Measurements from ENCODE around the gene TNNT3. TPM values are rescaled to one million over a fixed set of nuclear protein-coding genes. Genes with fewer than 3 reads are reported as not detected.
"Not testable (repeated sequence)": the region's sequence is repeated elsewhere in the genome, so short reads cannot be mapped to it uniquely, and the experiment has no call there.

The TNNT3 gene
- total RNA-seq, 2 experiments from 2014 or later = 3.7 to 5.4 TPM

DNA sequence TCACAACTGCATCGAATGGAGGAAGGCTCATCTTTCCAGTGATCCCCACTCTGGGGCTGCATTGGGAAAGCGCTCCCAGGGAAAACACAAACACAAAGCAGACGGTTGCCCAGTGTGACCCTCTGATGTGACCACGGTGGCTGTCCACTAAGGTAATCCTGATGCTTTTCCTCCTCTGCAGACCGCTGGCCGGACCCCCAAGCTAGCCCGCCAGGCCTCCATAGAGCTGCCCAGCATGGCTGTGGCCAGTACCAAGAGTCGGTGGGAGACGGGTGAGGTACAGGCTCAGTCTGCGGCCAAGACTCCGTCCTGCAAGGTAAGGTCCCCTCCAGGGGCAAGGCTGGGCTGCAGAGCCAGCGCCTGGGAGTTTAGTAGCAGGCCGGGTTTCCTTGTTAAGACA, 33.0 kb upstream of the TNNT3 start:
- CTCF ChIA-PET, H3K4me3 Mint-ChIP-seq, H3K27me3 Mint-ChIP-seq, POLR2A ChIA-PET, H3K9me3 Mint-ChIP-seq, DNase-seq: not testable (repeated sequence)
- Mint-ChIP-seq H3K27ac (peak overlapping the region; percentile 59), H3K4me1 (peaks cover 50% of the 10 kb centered on the region), H3K36me3 (ENCODE audit: low read depth) (peaks cover 25% of the 10 kb centered on the region)

DNA sequence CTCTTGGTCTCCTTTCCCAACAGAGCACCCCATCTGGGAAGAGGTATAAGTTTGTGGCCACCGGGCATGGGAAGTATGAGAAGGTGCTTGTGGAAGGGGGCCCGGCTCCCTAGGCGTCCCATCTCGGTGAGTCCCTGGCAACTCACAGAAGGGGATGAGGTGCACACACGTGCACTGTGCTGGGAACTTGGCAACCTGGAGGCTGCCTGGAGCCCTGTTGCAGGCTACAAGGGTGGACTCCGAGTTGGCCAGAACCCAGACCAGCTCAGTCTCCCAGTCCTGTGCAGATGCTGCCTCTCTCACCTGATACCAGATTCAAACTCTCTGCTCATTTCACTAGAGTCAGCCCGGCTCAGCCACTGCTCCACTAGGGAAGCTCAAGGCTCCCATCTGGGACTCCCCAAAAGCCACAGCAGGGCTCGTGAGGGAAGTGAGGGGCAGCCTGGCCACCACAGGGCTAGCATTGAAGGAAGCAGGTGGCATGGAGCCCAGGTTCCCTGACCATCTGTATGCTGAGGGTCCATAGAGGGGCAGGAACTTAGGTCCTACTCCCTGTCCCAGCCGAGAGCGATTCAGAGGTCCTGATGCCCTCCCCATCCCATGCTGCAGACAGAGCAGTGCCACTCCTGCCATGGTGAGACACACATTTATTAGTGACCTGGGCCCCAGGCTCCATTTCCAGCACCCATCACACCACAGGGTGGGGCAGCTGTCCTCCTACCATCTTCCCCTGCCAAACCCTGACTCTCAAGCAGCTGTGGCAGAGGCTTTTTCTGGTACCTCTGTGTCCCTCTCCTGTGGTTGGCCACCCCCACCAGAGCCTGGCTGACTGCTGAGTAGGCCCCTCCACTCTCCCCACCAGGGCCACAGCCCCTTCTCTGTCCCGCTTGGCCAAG, 31.8 kb upstream of the TNNT3 start:
- H3K9me3 Mint-ChIP-seq = no peaks in the 10 kb centered on the region
- H3K4me1 Mint-ChIP-seq = peaks cover 48% of the 10 kb centered on the region
- peak overlapping the region; percentile 76 for H3K4me3 Mint-ChIP-seq
- ChIA-PET POLR2A (interaction anchor here (0.7 to 1.0 kb wide), 2 partner anchors 36 to 112 kb away, joined by 3 read pairs; no protein-coding TSS in a partner anchor), CTCF (interaction anchor here (1.0 to 1.1 kb wide), 2 partner anchors 15 to 55 kb away, joined by 3 to 5 read pairs; no protein-coding TSS in a partner anchor)
- DNase-seq = no peak
- peak overlapping the region; percentile 93 for H3K27ac Mint-ChIP-seq
- H3K36me3 Mint-ChIP-seq (ENCODE audit: low read depth) = peaks cover 34% of the 10 kb centered on the region
- no peaks in the 10 kb centered on the region for H3K27me3 Mint-ChIP-seq

DNA sequence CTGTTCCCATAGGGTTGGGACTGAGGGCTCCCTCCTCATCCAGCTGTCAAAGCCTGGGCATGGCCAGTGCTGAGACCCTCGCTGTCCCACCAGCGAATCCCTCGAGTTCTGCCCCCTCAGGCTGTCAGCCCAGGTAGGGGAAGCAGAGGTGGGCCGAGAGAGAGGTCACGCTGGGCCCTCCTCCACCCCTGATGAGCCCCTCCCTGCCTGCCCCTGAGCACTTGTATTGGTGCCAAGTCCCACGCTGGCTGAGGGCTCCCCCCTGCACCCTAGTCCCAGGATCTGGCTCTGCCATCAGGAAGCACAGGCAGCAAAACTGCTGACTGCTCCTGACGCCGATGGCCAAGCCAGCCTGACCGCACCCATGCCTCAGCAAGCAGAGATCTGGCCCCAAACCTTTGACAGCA, 31.2 kb upstream of the TNNT3 start:
- H3K4me1 Mint-ChIP-seq = peaks cover 52% of the 10 kb centered on the region
- ChIA-PET POLR2A (interaction anchor here (1.0 kb wide), 1 partner anchor 36 kb away, joined by 3 read pairs; no protein-coding TSS in a partner anchor), CTCF (interaction anchor here (1.0 to 1.1 kb wide), 3 partner anchors 16 to 55 kb away, joined by 3 to 5 read pairs (median 5); no protein-coding TSS in a partner anchor)
- DNase-seq = no peak
- H3K36me3 Mint-ChIP-seq (ENCODE audit: low read depth) = peaks cover 37% of the 10 kb centered on the region
- peak overlapping the region; percentile 93 for H3K27ac Mint-ChIP-seq
- H3K9me3 Mint-ChIP-seq = no peaks in the 10 kb centered on the region
- H3K4me3 Mint-ChIP-seq = peak overlapping the region; percentile 76
- H3K27me3 Mint-ChIP-seq = no peaks in the 10 kb centered on the region

DNA sequence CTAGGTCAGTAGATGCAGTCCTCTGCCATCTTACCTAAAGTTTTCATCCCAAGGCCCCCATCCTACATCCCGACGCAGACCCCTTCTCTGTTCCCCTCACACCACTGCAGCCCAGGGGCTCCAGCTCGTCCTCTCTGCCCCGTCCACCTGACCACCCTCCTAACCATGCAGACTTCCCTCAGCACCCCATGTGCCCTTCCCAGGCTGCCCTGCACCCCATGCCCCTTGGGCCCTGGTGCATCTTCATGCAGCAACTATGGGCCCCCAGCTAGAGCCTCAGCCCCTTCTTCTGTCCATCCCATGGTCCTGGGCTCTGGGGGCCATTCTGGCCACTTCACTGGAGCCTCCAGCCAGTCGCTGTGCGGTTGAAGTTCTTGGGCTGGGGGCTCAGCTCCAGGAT, 30.7 kb upstream of the TNNT3 start:
- Mint-ChIP-seq H3K27ac (peak overlapping the region; percentile 93), H3K9me3 (no peaks in the 10 kb centered on the region), H3K4me3 (peak overlapping the region; percentile 76), H3K36me3 (ENCODE audit: low read depth) (peaks cover 41% of the 10 kb centered on the region), H3K27me3 (no peaks in the 10 kb centered on the region), H3K4me1 (peaks cover 56% of the 10 kb centered on the region)
- DNase-seq = no peak
- POLR2A ChIA-PET = interaction anchor here (0.6 to 1.0 kb wide), 2 partner anchors 37 to 40 kb away, joined by 3 read pairs; no protein-coding TSS in a partner anchor
- CTCF ChIA-PET = interaction anchor here (1.0 to 1.1 kb wide), 4 partner anchors 16 to 78 kb away, joined by 3 to 5 read pairs (median 4); no protein-coding TSS in a partner anchor

DNA sequence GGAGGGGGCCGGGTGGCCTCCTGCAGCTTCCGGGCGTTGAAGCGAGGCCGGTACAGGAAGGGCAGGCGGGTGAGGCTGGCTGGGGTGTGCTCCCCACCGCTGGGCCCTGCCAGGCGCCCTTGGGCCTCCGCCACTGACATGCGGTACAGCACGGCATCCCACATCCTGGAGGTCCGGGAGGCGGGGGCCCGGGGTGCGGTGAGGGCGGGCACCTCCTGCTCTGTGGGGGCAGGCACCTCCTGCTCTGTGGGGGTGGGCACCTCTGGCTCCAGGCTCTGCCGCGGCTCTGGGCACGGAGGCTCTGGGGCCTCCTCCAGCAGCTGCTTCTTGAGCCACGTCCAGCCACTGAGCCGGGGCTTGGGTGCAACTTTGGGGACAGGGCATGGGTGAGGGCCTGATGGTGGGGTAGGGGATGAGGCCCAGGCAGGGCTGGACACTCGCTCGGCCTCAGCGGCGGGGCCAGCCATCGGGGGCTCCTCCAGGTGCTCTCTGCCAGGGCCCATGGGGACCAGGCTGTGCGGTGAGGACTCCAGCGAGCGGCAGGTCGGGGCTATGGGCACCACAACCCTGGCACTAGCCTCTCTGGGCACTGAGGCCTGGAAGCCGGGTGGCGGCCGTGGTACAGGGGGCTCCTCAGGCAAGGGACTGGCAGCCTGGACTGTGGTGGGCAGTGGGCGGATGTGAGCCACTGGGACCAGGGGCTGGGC, 30.1 kb upstream of the TNNT3 start:
- CTCF ChIA-PET = interaction anchor here (1.0 to 3.5 kb wide), 4 partner anchors 28 to 77 kb away, joined by 3 to 18 read pairs (median 4); partner anchors contain the start of gene TNNT3
- H3K27ac Mint-ChIP-seq = peak overlapping the region; percentile 93
- H3K4me1 Mint-ChIP-seq = peaks cover 56% of the 10 kb centered on the region
- POLR2A ChIA-PET = interaction anchor here (0.6 kb wide), 2 partner anchors 13 to 41 kb away, joined by 3 read pairs; no protein-coding TSS in a partner anchor
- H3K27me3 Mint-ChIP-seq = no peaks in the 10 kb centered on the region
- peaks cover 41% of the 10 kb centered on the region for H3K36me3 Mint-ChIP-seq (ENCODE audit: low read depth)
- peak overlapping the region; percentile 76 for H3K4me3 Mint-ChIP-seq
- H3K9me3 Mint-ChIP-seq = no peaks in the 10 kb centered on the region
- peak; percentile 87 for DNase-seq

DNA sequence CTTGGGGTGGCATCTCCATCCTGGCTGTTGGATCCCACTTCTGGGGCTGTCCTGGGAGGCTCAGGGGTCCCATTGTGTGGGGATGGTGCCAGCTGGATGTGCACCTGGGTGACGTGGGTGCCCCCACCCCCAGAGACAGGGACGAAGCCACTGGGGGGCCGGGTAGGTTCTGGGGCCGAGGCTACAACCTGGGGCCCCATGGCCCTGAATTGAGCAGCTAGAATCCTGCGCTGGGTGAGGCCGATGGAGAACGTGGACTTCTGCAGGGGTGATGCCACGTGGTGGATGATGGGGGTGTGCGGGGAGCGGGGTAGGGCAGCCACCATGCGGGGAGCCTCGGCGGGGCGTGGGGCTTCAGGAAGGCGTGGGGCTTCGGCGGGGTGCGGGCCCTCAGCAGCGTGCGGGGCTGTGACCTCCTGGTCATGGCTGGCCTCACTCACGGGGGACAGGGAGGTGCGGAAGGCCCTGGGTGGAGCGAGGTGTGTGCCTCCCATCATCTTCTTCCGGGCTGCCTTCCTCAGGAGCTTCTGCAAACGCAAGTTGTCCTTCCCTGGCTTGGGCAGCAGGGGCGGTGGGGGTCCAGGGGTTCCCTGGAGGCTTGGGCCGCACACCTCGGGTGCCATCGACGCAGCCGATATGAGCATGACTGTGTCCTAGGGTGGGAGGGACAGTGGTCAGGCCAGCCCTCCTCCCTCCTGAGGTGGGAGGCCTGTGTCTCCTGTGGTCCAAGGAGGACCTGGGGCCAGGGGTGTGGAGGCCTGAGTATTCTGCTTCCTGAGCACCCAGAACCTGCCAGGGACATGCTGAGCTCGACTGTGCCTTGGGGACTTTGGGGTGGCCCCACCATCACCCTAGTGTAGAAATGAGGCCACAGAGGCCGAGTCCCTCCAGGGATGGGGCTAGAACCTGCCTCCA, 29.3 kb upstream of the TNNT3 start:
- H3K36me3 Mint-ChIP-seq (ENCODE audit: low read depth) = peaks cover 41% of the 10 kb centered on the region
- DNase-seq = no peak
- H3K4me1 Mint-ChIP-seq = peaks cover 56% of the 10 kb centered on the region

DNA sequence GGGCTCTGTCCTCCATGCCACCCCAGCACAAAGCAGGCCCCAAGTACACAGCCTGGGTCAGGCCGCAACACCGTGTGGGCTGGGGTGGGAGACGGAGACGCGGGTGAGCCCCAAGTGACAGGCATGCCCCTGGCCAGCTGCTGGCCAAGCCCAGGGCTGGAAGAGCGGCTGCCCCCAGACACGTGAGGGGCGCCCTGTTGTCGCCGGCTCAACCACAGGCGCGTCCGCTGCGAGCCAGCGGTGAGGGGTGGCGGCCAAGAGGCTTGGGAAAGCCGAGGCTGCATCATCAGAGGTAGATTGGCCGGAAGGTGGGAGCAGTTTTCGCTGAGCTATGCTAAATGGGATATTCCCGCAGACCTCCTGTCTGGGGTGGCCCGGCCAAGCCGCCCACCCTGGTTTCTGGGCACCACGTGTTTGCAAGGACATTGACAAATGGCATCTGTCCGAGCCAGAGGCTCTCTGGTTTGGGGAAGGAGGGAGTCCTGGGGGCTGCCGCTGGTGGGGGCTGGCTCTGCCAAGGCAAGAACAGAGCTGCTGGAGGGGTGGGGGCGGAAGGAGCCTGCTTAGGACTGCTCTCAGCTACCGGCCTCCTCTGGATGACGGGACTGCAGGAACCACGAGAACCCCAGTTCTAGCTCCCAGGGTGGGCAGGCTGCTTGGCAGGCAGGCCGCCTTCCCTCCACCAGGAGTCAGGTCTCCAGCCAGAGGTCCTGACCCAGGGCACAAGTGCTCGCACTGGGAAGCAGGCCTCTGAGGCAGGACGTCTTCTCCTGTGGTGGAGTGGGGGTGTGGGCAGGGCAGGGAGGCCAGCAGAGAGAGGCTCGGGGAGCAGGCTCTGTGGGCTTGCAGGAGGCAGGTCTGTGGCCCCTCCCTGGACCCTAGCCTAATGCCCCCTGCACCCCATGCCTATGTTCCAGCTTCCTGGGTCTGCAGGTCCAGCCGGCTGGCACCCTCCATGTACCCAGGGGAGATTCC, 28.4 kb upstream of the TNNT3 start:
- Mint-ChIP-seq H3K9me3 (no peaks in the 10 kb centered on the region), H3K4me3 (peak overlapping the region; percentile 76), H3K27me3 (peaks cover 6% of the 10 kb centered on the region), H3K36me3 (ENCODE audit: low read depth) (peaks cover 41% of the 10 kb centered on the region), H3K4me1 (peaks cover 56% of the 10 kb centered on the region), H3K27ac (peak overlapping the region; percentile 68)
- CTCF ChIA-PET = interaction anchor here (1.0 to 3.5 kb wide), 6 partner anchors 9 to 263 kb away, joined by 3 to 18 read pairs (median 4); partner anchors contain the start of gene TNNT3
- no peak for DNase-seq
- POLR2A ChIA-PET = no interaction called here

More for the DNA sequence above, 29.3 kb upstream of the TNNT3 start:
- ChIA-PET POLR2A (interaction anchor here (0.6 kb wide), 1 partner anchor 14 kb away, joined by 3 read pairs; no protein-coding TSS in a partner anchor), CTCF (interaction anchor here (1.0 to 3.5 kb wide), 7 partner anchors 8 to 264 kb away, joined by 3 to 18 read pairs (median 4); partner anchors contain the start of gene TNNT3)
- Mint-ChIP-seq H3K9me3 (no peaks in the 10 kb centered on the region), H3K27ac (peak overlapping the region; percentile 82), H3K27me3 (no peaks in the 10 kb centered on the region), H3K4me3 (peak overlapping the region; percentile 76)

DNA sequence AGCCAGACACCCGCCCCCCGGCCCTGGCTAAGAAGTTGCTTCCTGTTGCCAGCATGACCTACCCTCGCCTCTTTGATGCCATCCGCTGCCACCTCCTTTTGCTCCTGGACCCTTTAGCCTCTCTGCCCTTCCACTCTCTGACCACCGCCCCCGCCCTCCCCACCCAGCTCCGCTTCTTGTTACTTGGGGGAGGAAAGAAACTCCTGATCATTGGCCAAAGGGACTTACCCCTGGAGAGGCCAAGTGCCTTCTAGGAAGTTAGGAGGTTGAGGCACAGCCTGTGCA, 27.7 kb upstream of the TNNT3 start, which contains the start of gene PRR33:
PRR33 (minus strand) TSS at position 65 of the 285 bp plus-strand sequence. CDS start 1,311 bp downstream, outside the sequence.
- CTCF ChIA-PET = interaction anchor here (1.7 to 3.5 kb wide), 3 partner anchors 10 to 44 kb away, joined by 4 to 18 read pairs (median 15); partner anchors contain the start of gene TNNT3
- POLR2A ChIA-PET = no interaction called here
- Mint-ChIP-seq H3K27me3 (peaks cover 10% of the 10 kb centered on the region), H3K4me3 (peak within 1 kb of the TSS; percentile 76), H3K9me3 (no peaks in the 10 kb centered on the region), H3K36me3 (ENCODE audit: low read depth) (peaks cover 41% of the 10 kb centered on the region), H3K27ac (peak within 1 kb of the TSS; percentile 68), H3K4me1 (peaks cover 56% of the 10 kb centered on the region)
- DNase-seq = no peak

DNA sequence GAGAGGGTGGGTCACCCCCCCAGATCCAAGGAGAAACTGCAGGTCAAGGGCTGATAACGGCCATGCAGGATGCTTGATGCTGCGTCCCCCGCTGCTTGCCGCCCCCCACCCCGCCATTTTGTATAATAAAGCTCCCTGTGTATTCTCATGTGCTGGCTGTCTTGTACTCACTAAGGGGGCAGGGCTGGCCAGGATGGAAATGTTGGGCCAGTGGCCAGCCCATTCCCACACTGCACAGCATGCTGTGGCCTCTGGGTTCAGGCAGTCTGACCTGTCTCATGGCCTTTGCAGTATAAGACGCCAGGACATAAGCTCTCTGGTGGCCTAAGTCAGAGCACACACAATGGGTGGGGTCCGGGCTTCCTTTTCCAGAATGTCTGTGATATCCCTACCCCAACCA, 27.4 kb upstream of the TNNT3 start:
- peaks cover 38% of the 10 kb centered on the region for H3K36me3 Mint-ChIP-seq (ENCODE audit: low read depth)
- H3K9me3 Mint-ChIP-seq = no peaks in the 10 kb centered on the region
- POLR2A ChIA-PET = no interaction called here

DNA sequence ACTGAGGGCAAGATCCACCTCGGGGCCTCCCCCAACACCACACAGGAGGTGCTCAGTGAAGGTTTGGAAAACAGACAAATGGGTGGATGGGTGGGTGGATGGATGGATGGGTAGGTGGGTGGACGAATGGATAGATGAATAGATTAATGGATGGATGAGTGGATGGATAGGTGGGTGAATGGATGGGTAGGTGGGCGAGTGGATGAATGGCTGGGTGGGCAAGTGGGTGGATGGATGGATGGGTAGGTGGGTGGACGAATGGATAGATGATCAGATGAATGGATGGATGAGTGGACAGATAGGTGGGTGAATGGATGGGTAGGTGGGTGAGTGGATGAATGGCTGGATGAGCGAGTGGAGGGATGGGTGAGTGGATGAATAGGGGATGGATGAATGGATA, 26.9 kb upstream of the TNNT3 start:
- H3K27me3 Mint-ChIP-seq = peaks cover 18% of the 10 kb centered on the region
- H3K4me3 Mint-ChIP-seq = no peak overlapping the region
- no peak for DNase-seq
- peaks cover 48% of the 10 kb centered on the region for H3K4me1 Mint-ChIP-seq
- H3K9me3 Mint-ChIP-seq = no peaks in the 10 kb centered on the region
- H3K27ac Mint-ChIP-seq = peak overlapping the region; percentile 38
- ChIA-PET POLR2A (no interaction called here), CTCF (interaction anchor here (2.1 to 3.5 kb wide), 2 partner anchors 10 to 28 kb away, joined by 15 to 18 read pairs; partner anchors contain the start of gene TNNT3)
- peaks cover 34% of the 10 kb centered on the region for H3K36me3 Mint-ChIP-seq (ENCODE audit: low read depth)

More for the DNA sequence above, 27.4 kb upstream of the TNNT3 start:
- DNase-seq = no peak
- CTCF ChIA-PET = interaction anchor here (2.1 to 3.5 kb wide), 2 partner anchors 10 to 28 kb away, joined by 15 to 18 read pairs; partner anchors contain the start of gene TNNT3
- peak overlapping the region; percentile 32 for H3K4me3 Mint-ChIP-seq
- H3K4me1 Mint-ChIP-seq = peaks cover 53% of the 10 kb centered on the region
- H3K27me3 Mint-ChIP-seq = peaks cover 14% of the 10 kb centered on the region
- H3K27ac Mint-ChIP-seq = no peak overlapping the region
